GM10266 (cell line): ENCODE data around the gene RSPH3.
A peak's percentile ranks its signal among the peaks of the same experiment; 100 is the strongest.
"Not testable (repeated sequence)": the region's sequence is repeated elsewhere in the genome, so short reads cannot be mapped to it uniquely, and the experiment has no call there.

Experiments
- DNase-seq: peaks from one replicate; pipeline ENCODE4 v3.0.0; 2012; ENCODE audit errors: extremely low spot score
- CTCF ChIP-seq: IDR thresholded peaks from 2 replicates; pipeline ENCODE4 v1.5.1; 2012; ENCODE audit warnings: mild to moderate bottlenecking, low read depth; ENCODE audit not compliant: control insufficient read depth, insufficient read depth; ENCODE audit errors: missing control alignments

The RSPH3 gene

GRCh38 chr6:159020011-159020410 lies 20.0 kb upstream of the RSPH3 start:
- no peak for DNase-seq
- no peak for TF ChIP-seq CTCF

- peak; percentile 38 for DNase-seq
Observed at GRCh38 chr6:159017757-159018559, 18.0 kb upstream of the RSPH3 start.

GRCh38 chr6:159014406-159014805 lies 14.4 kb upstream of the RSPH3 start:
- TF ChIP-seq CTCF, result no peak
- DNase-seq, result no peak

More at GRCh38 chr6:159017757-159018559, 18.0 kb upstream of the RSPH3 start:
- TF ChIP-seq CTCF, result no peak

GRCh38 chr6:159013229-159013628 lies 13.2 kb upstream of the RSPH3 start:
- DNase-seq, result no peak
- no peak for TF ChIP-seq CTCF

- no peak for TF ChIP-seq CTCF
- no peak for DNase-seq
Observed at GRCh38 chr6:159012201-159012600, 12.2 kb upstream of the RSPH3 start.

GRCh38 chr6:159010037-159010612 lies 10.1 kb upstream of the RSPH3 start:
- DNase-seq, result not testable (repeated sequence)

GRCh38 chr6:159008656-159009288 lies 8.8 kb upstream of the RSPH3 start:
- DNase-seq, result peak; percentile 52
- peak; percentile 70 for TF ChIP-seq CTCF

GRCh38 chr6:159007510-159007909 lies 7.5 kb upstream of the RSPH3 start:
- no peak for TF ChIP-seq CTCF

More at GRCh38 chr6:159007510-159007909, 7.5 kb upstream of the RSPH3 start:
- no peak for DNase-seq
